ENCODE measurements around the gene TBC1D21. TPM values are rescaled to one million over a fixed set of nuclear protein-coding genes. Genes with fewer than 3 reads are reported as not detected.

Gene TBC1D21
- total RNA-seq, 1 experiment from 2014 or later = not detected

DNA sequence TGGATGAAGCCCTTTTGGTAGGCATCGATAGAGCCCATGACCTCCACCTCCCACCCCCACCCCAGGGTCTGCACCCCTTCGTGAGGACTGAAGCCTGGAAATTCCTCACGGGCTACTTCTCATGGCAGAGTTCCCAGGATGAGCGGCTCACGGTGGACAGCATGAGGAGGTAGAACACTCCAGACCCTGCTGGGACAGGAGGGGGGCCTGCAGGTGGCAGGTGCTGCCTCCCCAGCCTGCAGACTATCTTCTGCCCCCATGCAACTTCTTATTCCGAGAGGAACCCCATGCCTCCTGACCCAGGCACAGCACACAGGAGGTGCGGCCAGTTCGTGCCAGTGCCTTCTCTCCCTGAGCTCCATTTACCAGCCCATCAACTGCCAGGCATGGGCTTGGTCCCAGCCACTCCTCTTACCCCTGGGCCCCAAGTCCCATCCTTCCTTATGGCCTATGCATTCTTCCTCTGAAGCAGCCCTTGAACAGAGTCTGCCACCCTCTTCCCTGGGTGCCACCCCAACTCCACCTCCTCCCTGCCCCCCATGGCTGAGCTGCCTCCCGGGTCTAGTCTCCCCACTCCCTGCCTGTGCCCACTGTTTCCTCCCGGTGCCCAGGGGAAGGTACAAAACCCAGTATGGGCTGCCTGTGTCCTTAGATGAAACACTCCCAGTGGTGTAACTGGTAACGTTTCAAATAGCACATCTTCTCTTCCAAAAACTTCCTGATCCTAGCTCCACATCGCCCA is 8.4 kb downstream of the TBC1D21 start:
- no TSS peak for BruUV-seq (replicated peaks)
- no peak for TF ChIP-seq CTCF (conservative IDR thresholded peaks at IDR 0.05; ENCODE audit: low read depth, low read length)
- TF ChIP-seq EZH2 (IDR thresholded peaks at IDR 0.05; ENCODE audit: borderline replicate concordance, low read depth, low read length, poor library complexity, severe bottlenecking) = no peak
- POLR2A ChIA-PET (ENCODE audit: low non-redundant PET) = no interaction called here
- Histone ChIP-seq H3K36me3 (ENCODE audit: insufficient read depth, low read length, poor library complexity, severe bottlenecking) (no peaks in the 10 kb centered on the region), H3K27ac (ENCODE audit: low read depth, low read length, poor library complexity, severe bottlenecking) (no peak overlapping the region), H3K4me3 (ENCODE audit: low read depth, low read length, poor library complexity, severe bottlenecking) (no peak overlapping the region), H3K4me1 (ENCODE audit: insufficient read depth, low read length, poor library complexity, severe bottlenecking) (no peaks in the 10 kb centered on the region), H3K27me3 (replicated peaks; ENCODE audit: insufficient read depth, low read depth, low read length, poor library complexity) (peaks cover 6% of the 10 kb centered on the region), H3K9me3 (ENCODE audit: low read depth, low read length, poor library complexity, severe bottlenecking) (no peaks in the 10 kb centered on the region)
- intact Hi-C loops (cut with micrococcal nuclease; ENCODE audit: unreplicated experiment) = no loop called here
- no peak for DNase-seq (ENCODE audit: low spot score)
- CTCF ChIA-PET = no interaction called here

- DNase-seq (ENCODE audit: low spot score) = no peak
- Histone ChIP-seq H3K27ac (ENCODE audit: low read depth, low read length, poor library complexity, severe bottlenecking) (no peak overlapping the region), H3K9me3 (ENCODE audit: low read depth, low read length, poor library complexity, severe bottlenecking) (no peaks in the 10 kb centered on the region), H3K27me3 (replicated peaks; ENCODE audit: insufficient read depth, low read depth, low read length, poor library complexity) (peaks cover 1% of the 10 kb centered on the region), H3K36me3 (ENCODE audit: insufficient read depth, low read length, poor library complexity, severe bottlenecking) (no peaks in the 10 kb centered on the region), H3K4me3 (ENCODE audit: low read depth, low read length, poor library complexity, severe bottlenecking) (no peak overlapping the region), H3K4me1 (ENCODE audit: insufficient read depth, low read length, poor library complexity, severe bottlenecking) (no peaks in the 10 kb centered on the region)
- CTCF ChIA-PET = no interaction called here
- TF ChIP-seq CTCF (conservative IDR thresholded peaks at IDR 0.05; ENCODE audit: low read depth, low read length) (no peak), EZH2 (IDR thresholded peaks at IDR 0.05; ENCODE audit: borderline replicate concordance, low read depth, low read length, poor library complexity, severe bottlenecking) (no peak)
- intact Hi-C loops (cut with micrococcal nuclease; ENCODE audit: unreplicated experiment) = no loop called here
- POLR2A ChIA-PET (ENCODE audit: low non-redundant PET) = no interaction called here
- no TSS peak for BruUV-seq (replicated peaks)
These were observed 9.5 kb downstream of the TBC1D21 start for GRCh38 chr15:73882761-73883419.

DNA sequence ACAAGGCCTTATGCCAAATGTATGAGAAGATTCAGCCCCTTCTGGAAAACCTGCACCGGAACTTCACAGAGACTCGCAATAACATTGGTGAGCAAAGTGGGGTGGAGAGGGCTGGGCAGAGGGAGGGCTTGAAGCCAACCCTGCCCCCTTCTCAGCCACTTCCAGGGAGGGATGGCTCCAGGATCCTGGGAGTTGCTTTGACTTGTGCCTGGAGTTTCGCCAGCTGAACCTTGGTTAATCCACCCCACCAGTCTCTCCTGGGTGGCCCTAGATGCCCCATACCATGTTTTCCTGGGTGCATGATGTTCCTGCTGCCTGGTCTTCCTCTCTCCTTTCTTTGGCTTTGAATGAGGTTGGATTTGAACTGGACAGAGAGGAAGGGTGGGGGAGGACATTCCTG is 10.8 kb downstream of the TBC1D21 start:
- Histone ChIP-seq H3K4me1 (ENCODE audit: insufficient read depth, low read length, poor library complexity, severe bottlenecking) (no peaks in the 10 kb centered on the region), H3K4me3 (ENCODE audit: low read depth, low read length, poor library complexity, severe bottlenecking) (no peak overlapping the region), H3K36me3 (ENCODE audit: insufficient read depth, low read length, poor library complexity, severe bottlenecking) (no peaks in the 10 kb centered on the region), H3K9me3 (ENCODE audit: low read depth, low read length, poor library complexity, severe bottlenecking) (no peaks in the 10 kb centered on the region), H3K27me3 (replicated peaks; ENCODE audit: insufficient read depth, low read depth, low read length, poor library complexity) (no peaks in the 10 kb centered on the region), H3K27ac (ENCODE audit: low read depth, low read length, poor library complexity, severe bottlenecking) (no peak overlapping the region)
- TF ChIP-seq EZH2 (IDR thresholded peaks at IDR 0.05; ENCODE audit: borderline replicate concordance, low read depth, low read length, poor library complexity, severe bottlenecking) (no peak), CTCF (conservative IDR thresholded peaks at IDR 0.05; ENCODE audit: low read depth, low read length) (no peak)
- ChIA-PET CTCF (interaction anchor here (0.6 kb wide), 1 partner anchor 44 kb away, joined by 15 read pairs; no protein-coding TSS in a partner anchor), POLR2A (ENCODE audit: low non-redundant PET) (no interaction called here)
- no TSS peak for BruUV-seq (replicated peaks)
- DNase-seq (ENCODE audit: low spot score) = no peak
- intact Hi-C loops (cut with micrococcal nuclease; ENCODE audit: unreplicated experiment) = no loop called here

Measured in A673 (cell line).